AG10803 (cell line): ENCODE data around the gene DGKG.

Source experiments
- DNase-seq: peaks from one replicate; pipeline ENCODE4 v3.0.0; 2010; ENCODE audit warnings: low read depth
- H3K4me3 ChIP-seq: 2 replicates; pipeline ENCODE4 v1.5.1; 2011; ENCODE audit warnings: mild to moderate bottlenecking, low read length, control low read depth
- TF ChIP-seq, protein P1 (sequence below): conservative IDR thresholded peaks from 2 replicates; pipeline ENCODE4 v1.5.1; 2011; ENCODE audit warnings: mild to moderate bottlenecking, low read length, control low read depth, inconsistent platforms

DGKG gene

DNA sequence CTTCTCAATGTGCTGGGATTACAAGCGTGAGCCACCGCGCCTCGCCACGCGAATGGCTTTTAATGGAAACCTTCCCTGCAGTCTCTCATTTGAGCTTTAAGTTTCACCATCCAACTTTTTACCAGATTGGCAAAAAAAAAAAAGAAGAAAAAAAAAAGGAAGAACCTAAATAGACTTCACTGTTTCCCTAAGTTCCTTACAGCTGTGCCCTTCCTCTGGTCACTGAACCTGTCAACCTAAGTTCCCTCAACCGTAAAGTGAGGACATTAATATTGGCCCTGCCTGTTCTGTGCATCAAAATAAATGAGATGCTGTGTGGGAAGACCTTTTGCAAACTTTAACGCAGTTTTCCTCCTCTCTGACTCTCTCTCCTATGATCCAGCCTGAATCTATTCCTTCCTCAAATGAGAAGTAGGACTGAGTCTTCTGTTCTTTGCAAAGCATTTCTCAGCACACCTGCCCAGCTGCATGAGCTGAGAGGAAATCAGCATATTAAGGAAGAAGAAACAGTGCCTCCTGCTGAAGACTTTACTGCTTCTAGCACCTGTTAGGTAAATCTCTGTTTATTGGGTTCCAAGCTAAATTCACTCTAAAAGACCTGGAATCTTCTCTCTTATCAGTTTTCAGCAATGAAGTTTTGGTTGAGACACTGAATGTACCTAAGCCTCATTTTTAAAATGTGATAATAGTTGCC, 153.6 kb downstream of the DGKG start:
- DNase-seq = no peak
- TF ChIP-seq, protein P1, sequence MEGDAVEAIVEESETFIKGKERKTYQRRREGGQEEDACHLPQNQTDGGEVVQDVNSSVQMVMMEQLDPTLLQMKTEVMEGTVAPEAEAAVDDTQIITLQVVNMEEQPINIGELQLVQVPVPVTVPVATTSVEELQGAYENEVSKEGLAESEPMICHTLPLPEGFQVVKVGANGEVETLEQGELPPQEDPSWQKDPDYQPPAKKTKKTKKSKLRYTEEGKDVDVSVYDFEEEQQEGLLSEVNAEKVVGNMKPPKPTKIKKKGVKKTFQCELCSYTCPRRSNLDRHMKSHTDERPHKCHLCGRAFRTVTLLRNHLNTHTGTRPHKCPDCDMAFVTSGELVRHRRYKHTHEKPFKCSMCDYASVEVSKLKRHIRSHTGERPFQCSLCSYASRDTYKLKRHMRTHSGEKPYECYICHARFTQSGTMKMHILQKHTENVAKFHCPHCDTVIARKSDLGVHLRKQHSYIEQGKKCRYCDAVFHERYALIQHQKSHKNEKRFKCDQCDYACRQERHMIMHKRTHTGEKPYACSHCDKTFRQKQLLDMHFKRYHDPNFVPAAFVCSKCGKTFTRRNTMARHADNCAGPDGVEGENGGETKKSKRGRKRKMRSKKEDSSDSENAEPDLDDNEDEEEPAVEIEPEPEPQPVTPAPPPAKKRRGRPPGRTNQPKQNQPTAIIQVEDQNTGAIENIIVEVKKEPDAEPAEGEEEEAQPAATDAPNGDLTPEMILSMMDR = no peak
- H3K4me3 ChIP-seq = no peak overlapping the region

- TF ChIP-seq, protein P1 = no peak
- H3K4me3 ChIP-seq = no peak overlapping the region
- DNase-seq = no peak
These were observed 154.5 kb downstream of the DGKG start for GRCh38 chr3:186207515-186207914.

DNA sequence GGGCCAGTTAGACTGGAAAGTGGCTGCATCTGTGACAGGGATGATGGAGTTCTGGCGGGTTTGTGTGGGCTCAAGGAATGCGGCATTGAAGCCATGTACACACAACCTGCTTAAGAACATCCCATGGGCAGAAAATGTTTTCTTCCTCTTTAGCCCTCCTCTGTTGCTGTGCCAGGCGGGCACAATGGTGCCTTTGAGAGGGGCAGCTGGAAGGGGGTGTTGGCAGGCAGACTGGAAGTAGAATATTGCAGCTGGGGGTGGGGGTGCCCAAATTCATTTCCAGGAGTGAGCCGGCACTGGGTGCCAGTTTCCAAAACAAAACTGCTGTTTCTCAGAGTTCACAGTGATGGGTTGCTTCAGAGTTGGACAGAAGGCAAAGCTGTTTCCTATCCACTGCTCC, 161.3 kb downstream of the DGKG start:
- no peak for DNase-seq
- TF ChIP-seq, protein P1 = no peak
- H3K4me3 ChIP-seq = no peak overlapping the region

DNA sequence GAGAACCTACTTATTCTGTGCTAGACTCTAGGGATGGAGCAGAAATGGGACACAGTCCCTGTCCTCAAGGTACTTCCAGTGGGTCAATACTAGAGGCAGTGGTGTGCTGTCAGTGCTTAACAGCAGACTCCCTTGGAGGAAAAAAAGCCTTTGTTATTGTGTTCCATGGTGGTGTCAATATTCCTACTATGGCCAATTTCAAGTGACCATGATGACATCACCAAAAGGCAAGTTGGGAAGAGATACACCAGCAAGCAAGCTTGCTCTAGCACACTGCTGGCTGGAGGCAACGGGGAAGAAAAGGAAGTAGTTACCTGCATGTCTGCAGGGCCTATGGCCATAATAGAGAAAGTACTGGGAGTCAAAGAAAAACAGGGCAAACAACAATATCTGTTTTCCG, 163.6 kb downstream of the DGKG start:
- TF ChIP-seq, protein P1 = no peak

GRCh38 chr3:186194451-186194811, 167.6 kb downstream of the DGKG start:
- no peak overlapping the region for H3K4me3 ChIP-seq
- TF ChIP-seq, protein P1 = no peak
- DNase-seq = no peak

More for the DNA sequence above, 163.6 kb downstream of the DGKG start:
- no peak overlapping the region for H3K4me3 ChIP-seq
- no peak for DNase-seq

- no peak overlapping the region for H3K4me3 ChIP-seq
- TF ChIP-seq, protein P1 = no peak
These were observed 168.2 kb downstream of the DGKG start for GRCh38 chr3:186193534-186194450.

More at GRCh38 chr3:186193534-186194450, 168.2 kb downstream of the DGKG start:
- DNase-seq = no peak
